Coronary artery (tissue), 2 donors: ENCODE measurements around the gene SIK3.

ENCODE experiments used
- DNase-seq: peaks from one replicate; pipeline ENCODE4 v3.0.0-alpha.2; 2017; ENCODE audit warnings: low spot score
- H3K27ac ChIP-seq, 2 donors: fragments of 200-600 bp; sonication (generic); one replicate each; pipeline ENCODE4 v1.5.1; 2016 to 2019
- H3K4me3 ChIP-seq: fragments of 200-600 bp; sonication (generic); 2 replicates; pipeline ENCODE4 v1.5.1; 2016; ENCODE audit warnings: mild to moderate bottlenecking, moderate library complexity
- CTCF ChIP-seq: fragments of 200-600 bp; sonication (generic); IDR thresholded peaks from one replicate; pipeline ENCODE4 v1.5.1; 2019; ENCODE audit warnings: antibody characterized with exemption

Gene SIK3

DNA sequence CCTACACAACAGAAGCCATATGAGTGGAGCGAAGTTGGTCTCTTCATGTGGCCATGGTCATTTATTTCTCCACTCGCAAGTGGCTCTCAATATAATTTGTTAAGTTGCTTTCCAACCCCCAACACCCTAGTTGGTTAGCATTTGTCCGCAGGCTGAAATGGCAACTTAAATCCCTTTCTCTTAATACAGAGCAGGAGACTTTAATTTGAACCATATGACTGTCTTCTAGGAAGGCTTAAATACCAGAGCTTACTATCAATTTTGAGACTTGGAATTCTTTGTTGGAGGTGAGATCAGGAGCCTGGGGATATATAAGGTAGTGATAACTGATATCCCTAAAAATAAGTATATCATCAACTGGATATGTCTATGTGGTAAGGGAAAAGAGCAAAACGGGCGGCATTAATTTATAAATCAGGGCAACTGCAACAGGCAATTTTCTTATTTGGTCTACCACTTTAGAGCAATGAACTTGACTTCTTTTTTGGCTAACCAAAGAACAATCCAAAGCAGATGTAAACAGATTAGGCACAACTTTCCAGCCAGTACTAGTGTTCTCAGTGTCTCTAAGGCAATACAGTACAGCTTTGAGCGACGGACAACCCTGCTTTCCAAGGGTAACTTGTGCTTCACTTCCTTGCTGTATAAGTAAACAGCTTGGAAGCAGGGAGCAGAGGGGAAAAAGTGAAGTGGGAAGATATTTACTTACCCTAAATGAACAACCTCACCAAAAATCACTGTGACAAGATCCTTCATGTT lies 186.1 kb downstream of the SIK3 start:
- no peak overlapping the region for H3K4me3 ChIP-seq
- DNase-seq: no peak
- H3K27ac ChIP-seq: no peak overlapping the region
- no peak for TF ChIP-seq CTCF

GRCh38 chr11:116910847-116911246 lies 187.4 kb downstream of the SIK3 start:
- no peak overlapping the region for H3K27ac ChIP-seq
- DNase-seq: no peak
- H3K4me3 ChIP-seq: no peak overlapping the region
- no peak for TF ChIP-seq CTCF

DNA sequence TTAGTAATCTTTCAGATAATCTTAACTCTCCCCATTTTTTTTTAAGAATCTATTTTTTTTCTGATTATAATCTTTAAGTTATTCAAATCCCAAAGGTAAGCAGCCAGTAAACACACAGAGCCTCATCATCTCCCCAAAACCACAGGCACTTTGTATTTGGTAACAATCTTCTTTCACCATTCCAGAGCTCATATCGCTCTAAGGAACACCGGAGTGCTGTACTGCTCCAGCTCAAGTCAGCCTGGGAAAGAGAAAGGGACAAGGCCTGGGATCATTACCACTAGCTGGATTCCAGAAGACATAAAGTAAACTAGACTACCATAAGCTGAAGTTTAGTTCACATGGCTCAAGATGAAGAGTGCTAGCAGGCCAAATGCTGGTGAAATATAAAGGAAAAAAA lies 187.8 kb downstream of the SIK3 start:
- no peak for TF ChIP-seq CTCF
- DNase-seq: no peak
- Histone ChIP-seq H3K27ac (no peak overlapping the region), H3K4me3 (no peak overlapping the region)

DNA sequence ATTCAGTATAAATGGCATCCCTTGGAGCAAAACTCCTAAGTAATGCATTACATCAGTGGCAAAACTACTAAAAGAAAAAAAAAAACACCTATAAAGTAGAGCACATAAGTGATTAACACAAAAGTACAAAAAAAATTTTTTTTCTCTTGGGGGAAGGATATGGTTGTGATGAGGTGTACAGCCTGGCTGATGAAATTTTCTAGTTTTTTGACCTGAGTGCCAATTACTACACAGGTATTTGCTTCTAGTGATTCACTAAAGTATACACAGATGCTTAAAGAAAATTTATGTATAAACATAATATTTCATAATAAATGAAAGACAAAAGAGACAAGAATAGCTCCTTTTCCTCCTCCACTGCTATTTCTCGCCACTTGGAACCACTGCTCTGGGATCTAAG lies 189.0 kb downstream of the SIK3 start:
- no peak for DNase-seq

GRCh38 chr11:116906479-116906878 lies 191.7 kb downstream of the SIK3 start:
- TF ChIP-seq CTCF: no peak
- no peak for DNase-seq
- H3K4me3 ChIP-seq: no peak overlapping the region
- no peak overlapping the region for H3K27ac ChIP-seq

More for the DNA sequence above, 189.0 kb downstream of the SIK3 start:
- TF ChIP-seq CTCF: no peak
- H3K4me3 ChIP-seq: no peak overlapping the region
- no peak overlapping the region for H3K27ac ChIP-seq

DNA sequence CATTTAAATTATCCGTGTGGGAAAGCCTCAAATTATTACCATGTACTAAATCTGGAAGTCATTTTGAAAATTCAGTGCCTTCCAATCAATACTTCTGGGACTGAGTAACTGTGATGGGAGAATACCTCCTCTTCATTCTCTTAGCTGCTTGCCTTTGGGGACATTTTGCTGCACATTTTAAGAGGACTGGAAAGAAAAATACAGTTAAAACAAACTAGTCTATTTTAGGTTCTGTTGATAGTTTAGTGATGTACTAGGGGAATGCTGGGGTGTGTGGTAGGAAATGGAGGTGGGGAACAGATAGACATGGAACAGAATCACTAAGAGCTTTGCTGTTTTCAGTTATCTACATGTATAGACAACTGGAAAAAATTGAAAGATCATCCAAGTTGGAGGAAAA lies 195.1 kb downstream of the SIK3 start:
- no peak overlapping the region for H3K4me3 ChIP-seq
- no peak overlapping the region for H3K27ac ChIP-seq
- DNase-seq: no peak
- TF ChIP-seq CTCF: no peak

DNA sequence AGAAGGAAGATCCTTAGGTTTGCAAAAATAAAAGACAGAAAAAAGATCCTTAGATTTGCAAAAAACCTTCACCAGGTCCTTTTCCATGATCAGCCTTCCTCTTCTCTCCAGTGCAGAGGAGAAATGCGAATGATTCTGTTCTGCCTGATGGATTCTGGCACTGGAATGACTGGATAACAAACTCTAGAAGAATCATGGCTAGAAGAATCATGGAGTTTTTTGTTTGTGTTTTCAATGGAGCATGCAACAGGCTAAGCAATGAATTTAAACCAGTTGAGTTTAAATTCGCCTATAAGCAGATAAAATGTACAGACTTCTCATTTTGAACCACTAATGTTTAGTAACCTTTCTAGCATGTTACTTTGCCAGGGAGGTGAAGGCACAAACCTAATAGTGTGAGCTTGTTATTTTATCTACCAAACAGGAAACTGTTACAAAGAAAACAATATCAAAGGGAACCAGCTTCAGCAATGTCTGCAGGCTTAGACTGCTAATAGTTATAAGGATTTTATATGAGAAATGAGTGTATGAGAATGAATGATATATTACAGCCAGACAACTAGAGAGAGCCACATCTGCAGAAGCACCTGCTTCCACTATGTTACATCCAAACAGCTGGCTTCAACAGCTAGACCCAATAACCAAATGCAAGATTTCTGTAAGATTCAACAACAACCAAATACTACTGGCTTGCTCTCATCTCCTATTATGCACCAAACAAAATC lies 196.1 kb downstream of the SIK3 start:
- DNase-seq: no peak
- no peak overlapping the region for H3K4me3 ChIP-seq
- no peak overlapping the region for H3K27ac ChIP-seq
- no peak for TF ChIP-seq CTCF
